Measurements from ENCODE around the gene CNPY2.
"Not testable (repeated sequence)": the region's sequence is repeated elsewhere in the genome, so short reads cannot be mapped to it uniquely, and the experiment has no call there.

Gene CNPY2

DNA sequence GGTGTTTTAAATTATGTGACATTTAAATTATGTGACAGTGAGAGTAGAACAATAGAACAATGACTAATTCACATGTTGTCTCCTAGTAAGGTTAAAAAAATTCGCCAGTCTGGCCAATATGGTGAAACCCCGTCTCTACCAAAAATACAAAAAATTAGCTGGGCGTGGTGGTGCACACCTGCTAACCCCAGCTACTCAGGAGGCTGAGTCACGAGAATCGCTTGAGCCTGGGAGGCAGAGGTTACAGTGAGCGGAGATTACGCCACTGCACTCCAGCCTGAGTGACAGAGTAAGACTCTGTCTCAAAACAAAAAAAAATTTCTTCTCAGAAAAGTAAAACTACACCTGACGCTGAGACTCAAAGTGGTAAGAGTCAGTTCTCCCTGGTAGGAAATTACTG lies 18.4 kb downstream of the CNPY2 start:
- DNase-seq = no peak

DNA sequence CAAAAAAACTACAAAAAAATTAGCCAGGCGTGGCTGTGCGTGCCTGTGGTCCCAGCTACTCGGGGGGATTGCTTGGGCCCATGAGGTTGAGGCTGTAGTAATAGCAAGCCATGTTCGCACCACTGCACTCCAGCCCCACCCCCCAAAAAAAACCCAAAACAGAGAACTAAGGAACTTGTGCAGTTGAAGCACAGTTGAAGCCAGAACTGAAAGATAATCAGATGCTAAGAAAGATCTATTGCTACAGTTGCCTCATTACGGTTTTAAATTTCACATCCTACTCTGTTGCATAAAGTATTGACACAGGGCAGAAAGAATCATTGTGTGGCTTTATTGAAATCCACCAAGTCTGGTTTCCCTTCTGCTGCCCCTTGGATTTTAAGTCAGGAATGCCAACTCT lies 19.5 kb downstream of the CNPY2 start:
- DNase-seq = no peak

DNA sequence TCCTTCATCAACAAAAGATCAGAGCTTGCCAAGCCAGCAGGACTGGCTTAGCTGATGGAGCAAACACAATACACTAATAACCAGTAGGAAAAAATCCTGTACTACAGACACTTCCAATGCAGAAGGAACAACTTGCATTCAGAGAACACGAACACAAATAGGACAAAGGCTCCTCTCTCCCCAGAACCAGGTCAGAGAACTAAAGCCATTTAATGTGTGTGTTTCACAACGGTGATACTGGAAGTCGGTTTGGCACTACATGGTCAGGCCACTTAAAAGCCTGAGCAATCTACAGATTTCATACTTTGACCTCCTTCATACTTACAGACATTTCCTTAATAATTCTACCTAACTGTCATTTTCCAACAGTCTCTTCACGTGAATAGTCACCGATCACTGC lies 22.0 kb downstream of the CNPY2 start:
- no peak for DNase-seq

DNA sequence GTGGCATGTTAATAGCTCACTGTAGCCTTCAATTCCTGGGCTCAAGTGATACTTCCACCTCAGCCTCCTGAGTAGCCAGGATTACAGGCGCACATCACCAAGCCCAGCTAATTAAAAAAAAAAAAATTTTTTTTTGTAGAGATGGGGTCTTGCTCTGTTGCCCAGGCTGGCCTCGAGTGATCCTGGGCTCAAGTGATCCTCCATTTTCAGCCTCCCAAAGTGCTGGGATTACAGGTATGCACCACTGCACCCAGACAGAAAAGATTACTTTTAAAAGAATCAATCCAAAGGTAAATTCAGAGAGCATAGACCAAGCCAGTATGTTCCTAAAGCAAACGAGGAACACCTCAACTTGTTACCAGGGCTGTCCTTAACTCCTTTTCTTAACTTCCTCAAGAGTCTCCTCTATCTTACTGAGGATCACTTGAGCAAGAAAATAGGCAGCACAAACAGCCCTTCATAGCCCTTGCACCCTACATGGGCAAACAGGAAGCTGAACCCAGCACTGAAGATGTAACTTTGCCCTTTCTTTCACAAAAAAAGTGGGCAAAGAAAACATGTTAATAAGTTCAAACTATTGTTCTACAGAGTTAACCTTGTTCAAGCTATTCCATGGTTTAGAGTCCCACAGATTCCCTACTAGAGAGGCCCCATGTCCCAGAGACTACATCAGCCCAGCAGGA lies 26.9 kb downstream of the CNPY2 start:
- DNase-seq = no peak

DNA sequence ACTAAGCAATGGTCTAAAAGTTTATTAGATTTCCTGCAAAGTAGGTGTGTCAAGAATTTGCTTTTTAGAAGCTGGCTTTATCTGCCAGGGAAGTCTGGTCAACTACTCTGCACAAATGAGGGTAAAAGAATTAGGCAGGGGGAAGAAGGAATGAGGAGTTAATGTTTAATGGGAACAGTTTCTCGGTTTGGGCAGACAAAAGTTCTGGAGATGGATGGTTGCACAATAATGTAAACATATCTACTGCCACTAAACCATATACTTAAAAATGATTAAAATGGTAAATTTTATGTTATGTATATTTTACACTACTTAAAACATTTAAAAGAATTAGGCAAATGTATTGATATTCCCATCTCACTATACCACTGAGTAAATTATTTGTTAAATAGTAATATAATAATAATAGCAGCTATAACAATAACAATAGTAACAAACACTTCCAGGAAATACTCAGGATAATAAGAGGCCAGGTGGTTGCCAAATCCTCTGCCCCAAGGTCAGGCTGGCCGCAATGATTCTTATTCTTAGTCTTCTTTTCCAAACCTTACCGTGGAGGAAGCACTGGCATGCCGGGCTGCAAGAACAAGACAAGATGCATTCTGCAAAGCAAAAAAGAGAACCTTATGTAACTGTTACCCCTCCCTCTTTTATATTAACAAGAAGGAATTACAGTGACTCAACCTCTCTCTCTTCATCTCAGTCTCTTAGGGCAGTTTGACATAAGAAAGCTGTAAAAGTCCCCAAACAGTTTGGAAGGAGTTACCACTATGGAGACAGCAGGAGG lies 29.6 kb downstream of the CNPY2 start:
- DNase-seq = no peak

DNA sequence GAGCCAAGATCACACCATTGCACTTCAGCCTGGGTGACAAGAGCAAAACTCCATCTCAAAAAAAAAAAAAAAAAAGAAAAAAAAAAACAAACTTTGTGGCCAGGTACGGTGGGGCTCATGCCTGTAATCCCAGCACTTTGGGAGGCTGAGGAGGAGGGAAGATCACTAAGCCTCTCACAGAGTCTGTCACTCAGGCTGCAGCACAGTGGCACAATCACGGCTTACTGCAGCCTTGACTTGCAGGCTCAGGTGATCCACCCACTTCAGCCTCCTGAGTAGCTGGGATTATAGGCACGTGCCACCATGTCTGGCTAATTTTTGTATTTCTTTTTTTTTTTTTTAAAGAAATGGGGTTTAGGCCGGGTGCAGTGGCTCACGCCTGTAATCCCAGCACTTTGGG lies 31.5 kb downstream of the CNPY2 start:
- not testable (repeated sequence) for DNase-seq

DNA sequence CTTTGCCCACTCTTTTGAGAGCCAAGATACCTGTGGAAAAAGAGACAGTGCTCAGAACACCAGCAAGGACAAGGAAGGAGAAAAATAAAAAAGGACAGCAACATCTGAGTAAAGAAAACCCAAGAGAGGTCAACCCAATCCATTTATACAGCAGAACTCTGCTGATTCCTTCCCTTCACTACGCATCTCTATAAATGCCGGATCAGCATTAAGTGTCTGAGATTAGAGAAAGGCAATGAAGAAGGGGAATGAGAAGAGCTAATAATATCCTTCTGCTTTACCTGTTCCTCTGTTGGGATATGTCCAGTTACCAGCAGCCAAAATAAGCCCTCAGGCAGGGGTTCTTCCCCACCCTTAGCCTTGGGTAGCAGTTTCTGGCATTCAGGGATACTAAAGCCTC lies 33.2 kb downstream of the CNPY2 start:
- DNase-seq = no peak

DNA sequence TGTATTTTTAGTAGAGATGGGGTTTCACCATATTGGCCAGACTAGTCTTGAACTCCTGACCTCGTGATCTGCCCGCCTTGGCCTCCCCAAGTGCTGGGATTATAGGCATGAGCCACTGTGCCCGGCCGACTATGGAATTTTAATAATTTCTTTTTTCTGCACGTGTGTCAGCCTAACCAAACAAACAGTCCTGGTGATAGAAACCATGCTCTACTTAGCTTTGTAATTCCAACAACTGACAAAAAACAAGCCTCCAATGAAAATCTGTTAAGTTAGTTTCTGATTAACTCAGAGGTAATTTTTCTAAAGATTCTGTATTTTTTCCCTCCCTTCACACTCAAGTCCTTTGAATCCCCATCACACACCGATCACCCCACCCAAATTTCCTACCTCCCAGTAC lies 33.8 kb downstream of the CNPY2 start:
- DNase-seq = no peak

DNA sequence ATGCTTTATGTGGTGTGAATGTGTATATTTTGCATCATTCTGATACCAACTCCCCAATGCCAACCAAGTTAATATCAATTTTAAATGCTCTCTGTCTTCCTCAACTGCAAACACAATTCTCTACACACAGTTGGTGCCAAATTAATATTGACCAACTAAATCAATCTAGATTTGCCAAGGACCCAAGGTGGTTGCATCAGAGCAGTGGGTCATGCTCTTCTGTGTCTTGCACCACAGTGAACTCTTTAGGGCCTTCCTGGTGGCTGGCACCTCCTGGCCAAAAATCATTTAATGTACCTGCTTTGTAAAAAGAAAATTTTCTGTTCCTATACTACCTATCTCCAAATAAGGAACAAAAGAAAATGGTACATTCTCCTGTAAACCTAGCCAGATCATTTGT lies 34.9 kb downstream of the CNPY2 start:
- no peak for DNase-seq

DNA sequence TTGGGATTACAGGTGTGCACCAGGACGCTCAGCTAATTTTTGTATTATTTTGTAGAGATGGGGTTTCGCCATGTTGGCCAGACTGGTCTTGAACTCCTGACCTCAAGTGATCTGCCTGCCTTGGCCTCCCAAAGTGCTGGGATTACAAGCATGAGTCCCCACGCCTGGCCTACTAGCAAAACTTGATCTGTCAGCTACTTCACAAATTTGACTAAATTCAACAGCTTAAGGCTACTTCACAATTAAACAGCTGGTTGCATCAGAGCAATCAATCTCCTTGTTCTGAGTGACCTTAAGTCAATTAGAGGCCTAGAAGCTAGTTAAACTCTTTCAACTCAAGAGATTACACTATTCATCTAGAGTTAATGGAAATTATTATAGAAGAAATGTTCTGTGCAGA lies 36.9 kb downstream of the CNPY2 start:
- DNase-seq = no peak

DNA sequence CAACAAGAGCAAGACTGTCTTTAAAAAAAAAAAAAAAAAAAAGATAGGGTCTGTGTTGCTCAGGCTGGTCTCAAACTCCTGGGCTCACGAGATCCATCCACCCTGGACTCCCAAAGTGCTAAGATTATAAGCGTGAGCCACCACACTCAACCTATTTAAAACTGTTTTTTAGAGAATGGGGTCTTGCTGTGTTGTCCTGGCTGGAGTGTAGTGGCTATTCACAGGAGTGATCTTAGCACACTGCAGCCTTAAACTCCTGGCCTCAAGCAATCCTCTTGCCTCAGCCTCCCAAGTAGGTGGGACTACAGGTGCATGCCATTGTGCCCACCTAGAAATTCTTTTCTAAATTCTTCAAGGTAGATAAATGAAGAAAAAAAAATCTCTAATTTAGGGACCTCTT lies 41.5 kb downstream of the CNPY2 start:
- DNase-seq = no peak

DNA sequence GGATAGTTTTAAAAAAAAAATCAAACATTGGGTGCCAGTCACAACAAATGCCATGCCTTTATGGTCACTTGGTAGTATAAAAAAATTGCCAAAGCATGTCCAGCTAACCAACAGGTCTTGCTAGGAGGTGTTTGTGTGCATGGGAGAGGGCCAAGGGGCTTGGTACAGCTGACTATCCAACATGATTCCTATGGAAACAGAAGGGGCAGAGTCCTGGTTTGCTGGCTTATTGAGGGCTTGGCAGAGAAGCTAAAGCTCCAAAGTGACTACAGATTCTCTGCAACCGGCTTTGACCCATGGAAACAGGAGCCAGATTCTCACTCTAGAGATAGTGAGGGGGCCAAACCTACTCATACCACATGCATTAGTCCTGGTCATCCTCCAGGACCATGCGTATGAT lies 43.3 kb downstream of the CNPY2 start:
- not testable (repeated sequence) for DNase-seq

DNA sequence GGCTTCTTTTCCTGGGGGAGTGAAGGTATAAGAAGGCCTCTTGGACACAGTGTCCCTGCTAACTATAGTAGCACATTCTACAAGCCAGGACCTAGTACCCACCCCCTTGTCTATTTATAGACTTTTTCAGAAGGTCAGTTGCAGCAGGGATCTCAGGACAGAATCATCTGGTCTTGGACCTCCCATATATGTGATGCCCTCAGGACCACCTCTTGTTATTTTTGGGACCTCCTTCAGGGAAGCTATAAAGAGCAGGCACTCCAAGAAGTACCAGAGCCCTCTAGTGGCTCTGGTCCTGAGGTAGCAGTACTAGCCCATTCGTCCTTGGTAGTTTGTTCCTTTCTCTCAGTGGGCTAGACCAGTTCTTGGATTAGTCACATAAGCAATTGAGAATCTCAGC lies 44.8 kb downstream of the CNPY2 start:
- peak; percentile 32 for DNase-seq

DNA sequence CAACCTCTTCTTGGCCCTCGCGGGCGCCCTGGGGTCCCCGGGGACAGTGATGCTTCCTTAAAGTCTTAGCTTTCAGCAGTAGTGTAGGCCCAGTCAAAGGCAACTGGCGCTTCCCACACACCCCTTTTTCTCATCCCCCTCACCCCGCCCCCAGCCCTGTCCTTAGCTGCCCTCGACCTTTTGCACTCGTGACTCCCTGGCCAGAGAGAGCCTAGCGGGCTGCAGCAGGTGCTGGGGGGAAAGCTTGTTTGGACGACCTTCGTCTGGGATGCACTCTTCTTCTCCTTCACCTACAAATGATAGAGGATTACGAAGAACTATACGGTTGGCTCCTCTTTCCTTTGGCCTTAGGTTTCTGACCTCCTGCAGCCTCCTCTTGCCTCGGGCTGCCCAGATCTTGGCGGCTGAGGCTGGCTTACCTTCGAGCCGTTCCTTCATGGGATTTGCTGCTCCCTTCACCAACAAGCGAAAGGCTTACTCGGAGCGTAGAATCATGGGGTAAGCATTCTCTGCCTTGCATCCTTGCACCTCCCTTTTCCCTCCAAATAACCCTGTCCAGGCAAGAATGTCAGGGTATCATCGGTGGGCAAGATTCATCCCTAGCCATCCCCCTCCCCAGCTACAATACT lies 48.2 kb downstream of the CNPY2 start:
- DNase-seq = no peak

DNA sequence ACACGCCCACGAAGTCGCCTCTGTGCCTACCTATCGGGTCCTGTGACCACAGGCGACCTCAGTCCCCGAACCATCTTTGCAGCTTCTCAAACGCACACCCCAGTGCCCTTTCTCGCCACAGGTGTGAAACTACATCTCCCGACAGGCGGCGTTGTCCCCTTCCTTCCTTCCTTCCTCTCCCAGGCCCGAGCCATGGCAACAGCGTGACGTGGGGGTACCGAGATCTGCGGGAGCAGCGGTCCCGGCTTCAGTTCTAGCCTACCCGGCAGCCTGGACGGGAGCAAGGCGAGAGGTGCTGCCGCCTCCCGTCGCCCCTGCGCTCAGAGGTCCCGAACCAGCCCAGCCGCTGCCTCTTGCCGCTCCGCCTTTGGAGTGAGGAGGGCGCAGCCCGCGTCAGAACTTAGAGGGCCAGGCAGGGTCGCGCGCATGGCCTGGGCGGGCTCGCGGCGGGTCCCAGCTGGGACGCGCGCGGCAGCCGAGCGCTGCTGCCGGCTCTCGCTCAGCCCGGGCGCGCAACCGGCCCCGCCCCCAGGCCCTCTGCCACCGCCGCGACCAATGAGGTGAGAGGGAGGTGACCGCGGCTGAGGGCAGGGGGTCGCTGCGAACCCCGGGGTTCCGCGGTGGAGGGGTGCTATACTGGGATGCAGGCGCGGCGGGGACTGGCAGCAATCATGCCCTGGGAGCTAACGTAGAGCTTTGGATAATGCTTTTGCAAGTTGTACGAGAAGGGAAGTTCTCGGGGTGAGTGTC lies 48.9 kb downstream of the CNPY2 start, which contains the start of gene COQ10A:
Gene COQ10A (plus strand): TSS at position 250 of the 750 bp plus-strand sequence. CDS start 177 bp downstream, at position 427.
- DNase-seq = peak; percentile 95

DNA sequence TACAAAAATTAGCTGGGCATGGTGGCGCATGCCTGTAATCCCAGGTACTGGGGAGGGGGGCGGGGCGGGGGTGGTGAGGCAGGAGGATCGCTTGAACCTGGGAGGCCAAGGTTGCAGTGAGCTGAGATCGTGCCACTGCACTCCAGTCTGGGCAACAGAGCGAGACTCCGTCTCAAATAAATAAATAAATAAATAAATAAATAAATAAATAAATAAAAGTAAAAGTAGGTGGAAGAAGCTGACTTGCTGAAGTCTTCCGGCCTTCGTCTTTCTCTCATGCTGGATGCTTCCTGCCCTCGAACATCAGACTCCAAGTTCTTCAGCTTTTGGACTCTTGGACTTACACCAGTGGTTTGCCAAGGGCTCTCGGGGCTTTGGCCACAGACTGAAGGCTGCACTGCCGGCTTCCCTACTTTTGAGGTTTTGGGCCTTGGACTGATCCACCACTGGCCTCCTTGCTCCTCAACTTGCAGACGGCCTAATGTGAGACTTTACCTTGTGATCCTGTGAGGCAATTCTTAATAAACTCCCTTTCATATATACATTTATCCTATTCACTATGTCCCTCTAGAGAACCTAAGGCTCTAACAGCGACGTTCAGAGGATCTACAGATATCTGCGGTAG lies 49.6 kb downstream of the CNPY2 start:
- not testable (repeated sequence) for DNase-seq

DNA sequence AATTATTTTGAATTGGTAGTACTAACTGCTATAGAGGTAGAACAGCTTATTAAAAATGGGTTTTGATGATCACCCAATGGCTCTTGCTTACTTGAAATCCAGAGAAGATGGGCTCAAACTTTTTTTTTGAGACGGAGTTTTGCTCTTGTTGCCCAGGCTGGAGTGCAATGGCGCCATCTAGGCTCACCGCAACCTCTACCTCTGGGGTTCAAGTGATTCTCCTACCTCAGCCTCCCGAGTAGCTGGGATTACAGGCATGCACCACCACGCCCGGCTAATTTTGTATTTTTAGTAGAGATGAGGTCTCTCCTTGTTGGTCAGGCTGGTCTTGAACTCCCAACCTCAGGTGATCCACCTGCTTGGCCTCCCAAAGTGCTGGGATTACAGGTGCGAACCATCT lies 52.8 kb downstream of the CNPY2 start:
- peak; percentile 8 for DNase-seq

DNA sequence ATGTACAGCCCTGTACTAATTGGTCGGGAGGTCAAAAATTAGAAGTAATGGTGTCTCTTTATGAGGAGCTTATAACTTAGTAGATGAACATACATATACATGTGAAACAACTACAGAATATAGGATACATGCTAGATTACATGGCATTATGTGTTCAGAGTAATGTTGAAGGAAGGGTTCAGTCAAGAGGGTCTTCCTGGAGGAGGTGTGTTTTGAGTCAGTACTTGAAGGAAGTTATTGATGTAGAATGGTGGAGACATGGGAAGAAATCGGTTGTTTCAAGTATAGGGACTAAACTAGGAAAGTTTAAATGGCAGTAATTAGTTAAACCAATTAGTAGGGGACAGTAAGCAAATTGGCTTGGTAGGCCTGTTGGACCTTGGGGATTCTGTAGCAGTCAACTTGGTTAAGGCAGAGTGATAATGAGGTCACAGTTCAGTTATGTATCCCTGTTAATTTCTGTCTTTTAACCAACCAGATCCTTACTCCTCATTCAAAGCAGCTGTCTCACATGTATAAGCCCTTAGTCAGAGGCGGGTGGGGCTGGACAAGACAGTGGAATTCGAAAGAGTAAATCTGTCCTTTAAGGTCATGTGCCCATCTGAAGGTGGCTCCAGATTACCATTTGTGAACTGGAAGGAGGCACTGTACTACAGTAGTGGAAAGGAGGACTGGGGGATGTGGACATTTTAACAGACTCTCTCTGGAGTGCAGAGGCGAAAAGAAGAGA lies 54.1 kb downstream of the CNPY2 start:
- no peak for DNase-seq

DNA sequence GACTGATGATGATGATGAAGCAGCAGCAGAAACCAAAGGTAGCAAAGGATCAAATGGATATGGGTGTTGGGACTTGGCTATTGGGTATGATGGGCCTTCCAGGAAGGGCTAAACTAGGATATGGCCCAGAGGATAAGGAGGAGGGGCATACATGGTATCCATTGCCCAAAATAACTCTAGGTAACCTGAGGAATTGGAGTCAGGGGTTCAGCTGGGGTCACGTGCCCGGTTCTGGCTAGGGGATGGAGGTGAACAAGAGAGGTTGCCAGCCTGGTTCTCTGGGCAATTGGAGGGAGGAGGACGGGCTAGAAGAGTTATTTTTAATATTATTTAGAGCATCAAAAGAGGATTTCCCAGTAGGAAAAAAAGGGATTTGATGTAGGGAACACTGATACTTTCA lies 54.9 kb downstream of the CNPY2 start:
- DNase-seq = no peak

DNA sequence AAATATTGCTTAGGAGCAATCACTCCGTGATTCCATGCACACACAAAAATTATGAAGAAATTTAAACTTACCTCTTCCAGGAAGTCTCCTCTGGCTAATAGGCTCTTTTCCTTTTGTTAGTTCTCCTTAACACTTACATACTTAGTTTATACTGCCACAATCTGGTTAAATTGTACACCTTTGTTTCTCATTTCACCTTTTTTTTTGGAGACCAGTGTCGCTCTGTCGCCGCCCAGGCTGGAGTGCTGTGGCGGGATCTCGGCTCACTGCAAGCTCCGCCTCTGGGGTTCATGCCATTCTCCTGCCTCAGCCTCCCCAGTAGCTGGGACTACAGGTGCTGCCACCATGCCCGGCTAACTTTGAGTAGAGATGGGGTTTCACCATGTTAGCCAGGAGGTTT lies 55.4 kb downstream of the CNPY2 start:
- no peak for DNase-seq

Data from NCI-H69 (cell line).